Hepatocyte (in vitro differentiated cells): ENCODE results near the gene TAAR8. TPM values are rescaled to one million over a fixed set of nuclear protein-coding genes. Genes with fewer than 3 reads are reported as not detected.

Source experiments
- DNase-seq: peaks from one replicate; pipeline ENCODE4 v3.0.0-alpha.2; 2016; ENCODE audit warnings: low spot score
- H2AFZ ChIP-seq: fragments of 200-600 bp; sonication (generic); 2 replicates; pipeline ENCODE4 v1.6.0; 2016; ENCODE audit warnings: antibody characterized with exemption, mild to moderate bottlenecking
- H3K27ac ChIP-seq: fragments of 200-600 bp; sonication (generic); 2 replicates; pipeline ENCODE4 v1.5.1; 2016; ENCODE audit warnings: mild to moderate bottlenecking
- H3K27me3 ChIP-seq: fragments of 200-600 bp; sonication (generic); 2 replicates; pipeline ENCODE4 v1.6.1; 2016
- H3K36me3 ChIP-seq: fragments of 200-600 bp; sonication (generic); replicated peaks from 2 replicates; pipeline ENCODE4 v1.5.1; 2016; ENCODE audit warnings: low read depth; ENCODE audit not compliant: insufficient read depth
- H3K4me1 ChIP-seq: fragments of 200-600 bp; sonication (generic); 2 replicates; pipeline ENCODE4 v1.5.1; 2016; ENCODE audit warnings: mild to moderate bottlenecking, moderate library complexity; ENCODE audit not compliant: insufficient read depth
- H3K4me2 ChIP-seq: fragments of 200-600 bp; sonication (generic); 2 replicates; pipeline ENCODE4 v1.6.0; 2016
- H3K4me3 ChIP-seq: fragments of 200-600 bp; sonication (generic); 2 replicates; pipeline ENCODE4 v1.5.1; 2016; ENCODE audit warnings: mild to moderate bottlenecking
- H3K79me2 ChIP-seq: fragments of 200-600 bp; sonication (generic); 2 replicates; pipeline ENCODE4 v1.6.0; 2017; ENCODE audit warnings: mild to moderate bottlenecking
- H3K9me2 ChIP-seq: fragments of 200-600 bp; sonication (generic); replicated peaks from 2 replicates; pipeline ENCODE4 v1.6.0; 2017; ENCODE audit warnings: mild to moderate bottlenecking; ENCODE audit not compliant: insufficient read depth
- H3K9me3 ChIP-seq: fragments of 200-600 bp; sonication (generic); 2 replicates; pipeline ENCODE4 v1.5.1; 2016; ENCODE audit warnings: low read depth, mild to moderate bottlenecking
- H4K20me1 ChIP-seq: fragments of 200-600 bp; sonication (generic); 2 replicates; pipeline ENCODE4 v1.6.0; 2016; ENCODE audit warnings: mild to moderate bottlenecking; ENCODE audit not compliant: insufficient read depth, poor library complexity, severe bottlenecking
- EZH2 ChIP-seq: fragments of 200-600 bp; sonication (generic); IDR thresholded peaks from 2 replicates; pipeline ENCODE4 v1.6.1; 2016; ENCODE audit warnings: antibody characterized with exemption, mild to moderate bottlenecking, borderline replicate concordance
- EZH2phosphoT487 ChIP-seq: fragments of 200-600 bp; sonication (generic); IDR thresholded peaks from one replicate; pipeline ENCODE4 v1.6.1; 2018; ENCODE audit warnings: antibody characterized with exemption, mild to moderate bottlenecking, low read depth, moderate library complexity; ENCODE audit not compliant: unreplicated experiment, severe bottlenecking
- WGBS: methylation state at CpG from one replicate; pipeline ENCODE4 v1.1.6; 2016; ENCODE audit warnings: low lambda C conversion rate; ENCODE audit errors: missing lambda C conversion rate; 5-methylcytosine and 5-hydroxymethylcytosine counted together
- polyA plus RNA-seq: library from polyadenylated mRNA; unstranded; fragments of >200 nt; fragmentation: Nextera tagmentation; extraction: Ambion mirVana; gene quantifications from 2 replicates; pipeline ENCODE4 v1.2.1, GENCODE V29; 2016
- total RNA-seq: library from RNA; depleted of rRNA; stranded (reverse); fragments of >200 nt; gene quantifications from 2 replicates; pipeline ENCODE4 v1.2.3, GENCODE V29; 2014
- TF ChIP-seq, protein P1 (sequence below): fragments of 200-600 bp; sonication (generic); IDR thresholded peaks from 2 replicates; pipeline ENCODE4 v1.5.1; 2016; ENCODE audit warnings: antibody characterized with exemption, mild to moderate bottlenecking; ENCODE audit not compliant: poor library complexity

The TAAR8 gene, protein sequence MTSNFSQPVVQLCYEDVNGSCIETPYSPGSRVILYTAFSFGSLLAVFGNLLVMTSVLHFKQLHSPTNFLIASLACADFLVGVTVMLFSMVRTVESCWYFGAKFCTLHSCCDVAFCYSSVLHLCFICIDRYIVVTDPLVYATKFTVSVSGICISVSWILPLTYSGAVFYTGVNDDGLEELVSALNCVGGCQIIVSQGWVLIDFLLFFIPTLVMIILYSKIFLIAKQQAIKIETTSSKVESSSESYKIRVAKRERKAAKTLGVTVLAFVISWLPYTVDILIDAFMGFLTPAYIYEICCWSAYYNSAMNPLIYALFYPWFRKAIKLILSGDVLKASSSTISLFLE
- total RNA-seq (not detected in 2 replicates), polyA plus RNA-seq (not detected in 2 replicates)

- no peaks in the 10 kb centered on the region for H3K27me3 ChIP-seq
- no peak within 1 kb of the TSS for H3K27ac ChIP-seq
- no peaks in the 10 kb centered on the region for H3K9me2 ChIP-seq
- no peak within 1 kb of the TSS for H2AFZ ChIP-seq
- WGBS: 98% methylated on average over 2 of the region's 2 CpGs
- no peaks in the 10 kb centered on the region for H3K79me2 ChIP-seq
- no peak for TF ChIP-seq EZH2phosphoT487
- no peak for TF ChIP-seq EZH2
- TF ChIP-seq, protein P1, sequence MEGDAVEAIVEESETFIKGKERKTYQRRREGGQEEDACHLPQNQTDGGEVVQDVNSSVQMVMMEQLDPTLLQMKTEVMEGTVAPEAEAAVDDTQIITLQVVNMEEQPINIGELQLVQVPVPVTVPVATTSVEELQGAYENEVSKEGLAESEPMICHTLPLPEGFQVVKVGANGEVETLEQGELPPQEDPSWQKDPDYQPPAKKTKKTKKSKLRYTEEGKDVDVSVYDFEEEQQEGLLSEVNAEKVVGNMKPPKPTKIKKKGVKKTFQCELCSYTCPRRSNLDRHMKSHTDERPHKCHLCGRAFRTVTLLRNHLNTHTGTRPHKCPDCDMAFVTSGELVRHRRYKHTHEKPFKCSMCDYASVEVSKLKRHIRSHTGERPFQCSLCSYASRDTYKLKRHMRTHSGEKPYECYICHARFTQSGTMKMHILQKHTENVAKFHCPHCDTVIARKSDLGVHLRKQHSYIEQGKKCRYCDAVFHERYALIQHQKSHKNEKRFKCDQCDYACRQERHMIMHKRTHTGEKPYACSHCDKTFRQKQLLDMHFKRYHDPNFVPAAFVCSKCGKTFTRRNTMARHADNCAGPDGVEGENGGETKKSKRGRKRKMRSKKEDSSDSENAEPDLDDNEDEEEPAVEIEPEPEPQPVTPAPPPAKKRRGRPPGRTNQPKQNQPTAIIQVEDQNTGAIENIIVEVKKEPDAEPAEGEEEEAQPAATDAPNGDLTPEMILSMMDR: no peak
- H4K20me1 ChIP-seq: no peaks in the 10 kb centered on the region
- H3K4me3 ChIP-seq: no peak within 1 kb of the TSS
- H3K36me3 ChIP-seq: no peaks in the 10 kb centered on the region
- H3K4me1 ChIP-seq: no peaks in the 10 kb centered on the region
- no peak for DNase-seq
- H3K9me3 ChIP-seq: no peaks in the 10 kb centered on the region
- no peak within 1 kb of the TSS for H3K4me2 ChIP-seq
These were observed at the start of gene TAAR8 for GRCh38 chr6:132552372-132552771. Gene TAAR8 (plus strand): TSS chr6:132552672. CDS start chr6:132552693, 21 bp downstream.

- TF ChIP-seq, protein P1: no peak
- TF ChIP-seq EZH2 (no peak), EZH2phosphoT487 (no peak)
- Histone ChIP-seq H3K4me2 (no peak overlapping the region), H2AFZ (no peak overlapping the region), H3K4me1 (peaks cover 9% of the 10 kb centered on the region), H3K4me3 (no peak overlapping the region), H3K27me3 (no peaks in the 10 kb centered on the region), H4K20me1 (peaks cover 43% of the 10 kb centered on the region), H3K79me2 (peaks cover 96% of the 10 kb centered on the region), H3K27ac (no peak overlapping the region), H3K9me2 (no peaks in the 10 kb centered on the region), H3K9me3 (no peaks in the 10 kb centered on the region), H3K36me3 (peaks cover 4% of the 10 kb centered on the region)
- no peak for DNase-seq
- 83% methylated on average over 5 of the region's 5 CpGs for WGBS
These were observed 47.7 kb upstream of the TAAR8 start for GRCh38 chr6:132504757-132505156.

GRCh38 chr6:132505158-132505557 lies 47.3 kb upstream of the TAAR8 start:
- no peaks in the 10 kb centered on the region for H3K9me2 ChIP-seq
- H2AFZ ChIP-seq: no peak overlapping the region
- no peaks in the 10 kb centered on the region for H3K27me3 ChIP-seq
- no peak overlapping the region for H3K4me3 ChIP-seq
- no peaks in the 10 kb centered on the region for H3K9me3 ChIP-seq
- peaks cover 13% of the 10 kb centered on the region for H3K4me1 ChIP-seq
- H3K27ac ChIP-seq: no peak overlapping the region
- H3K4me2 ChIP-seq: no peak overlapping the region
- WGBS: 91% methylated on average over 1 of the region's 1 CpG
- TF ChIP-seq EZH2 (no peak), EZH2phosphoT487 (no peak)
- TF ChIP-seq, protein P1: no peak
- H3K79me2 ChIP-seq: peaks cover 96% of the 10 kb centered on the region
- peaks cover 43% of the 10 kb centered on the region for H4K20me1 ChIP-seq
- peaks cover 4% of the 10 kb centered on the region for H3K36me3 ChIP-seq
- DNase-seq: no peak
